Progenitor cell of endocrine pancreas (in vitro differentiated cells): ENCODE results near the gene NTS. TPM values are rescaled to one million over a fixed set of nuclear protein-coding genes. Genes with fewer than 3 reads are reported as not detected.
A peak's percentile ranks its signal among the peaks of the same experiment; 100 is the strongest.

ENCODE experiments used
- DNase-seq: peaks from one replicate; pipeline ENCODE4 v3.0.0; 2021; ENCODE audit warnings: low spot score; ENCODE audit not compliant: unreplicated experiment
- H3K27ac Mint-ChIP-seq: 2 replicates; pipeline ENCODE4 v1.8.0; 2021; ENCODE audit warnings: mild to moderate bottlenecking, moderate library complexity, mixed read lengths
- H3K27me3 Mint-ChIP-seq: 2 replicates; pipeline ENCODE4 v1.8.0; 2021; ENCODE audit warnings: mixed read lengths
- H3K36me3 Mint-ChIP-seq: 2 replicates; pipeline ENCODE4 v1.8.0; 2022; ENCODE audit warnings: mixed read lengths; ENCODE audit not compliant: insufficient read depth
- H3K4me1 Mint-ChIP-seq: 2 replicates; pipeline ENCODE4 v1.8.0; 2021; ENCODE audit warnings: low read depth, mixed read lengths
- H3K4me3 Mint-ChIP-seq: 2 replicates; pipeline ENCODE4 v1.8.0; 2021; ENCODE audit warnings: low read depth, mild to moderate bottlenecking, moderate library complexity, mixed read lengths
- H3K9me3 Mint-ChIP-seq: 2 replicates; pipeline ENCODE4 v1.8.0; 2021; ENCODE audit warnings: low read depth, mixed read lengths
- CTCF ChIP-seq: fragments of 200-600 bp; sonication (generic); IDR thresholded peaks from one replicate; pipeline ENCODE4 v1.5.0; 2021; ENCODE audit warnings: antibody characterized with exemption, mild to moderate bottlenecking; ENCODE audit not compliant: unreplicated experiment
- total RNA-seq: library from RNA; stranded (reverse); gene quantifications from 2 replicates; pipeline ENCODE4 v1.2.1, GENCODE V29; 2021

The NTS gene
- total RNA-seq, 1 donor from 2014 or later: 3.6 TPM

GRCh38 chr12:85923767-85924331 lies 49.8 kb downstream of the NTS start:
- Mint-ChIP-seq H3K27ac (no peak overlapping the region), H3K36me3 (no peaks in the 10 kb centered on the region), H3K27me3 (no peaks in the 10 kb centered on the region), H3K4me3 (no peak overlapping the region), H3K9me3 (peaks cover 5% of the 10 kb centered on the region), H3K4me1 (peaks cover 4% of the 10 kb centered on the region)
- no peak for DNase-seq
- peak; percentile 89 for TF ChIP-seq CTCF

GRCh38 chr12:85927166-85927565 lies 53.1 kb downstream of the NTS start:
- Mint-ChIP-seq H3K4me1 (peaks cover 4% of the 10 kb centered on the region), H3K9me3 (peaks cover 5% of the 10 kb centered on the region), H3K27me3 (no peaks in the 10 kb centered on the region), H3K27ac (no peak overlapping the region), H3K36me3 (no peaks in the 10 kb centered on the region), H3K4me3 (no peak overlapping the region)
- no peak for TF ChIP-seq CTCF
- DNase-seq: no peak

Other genes starting within 250 kb of the NTS start
- gene RASSF9, start 37.9 kb upstream of the NTS start, total RNA-seq: 3.3 and 4.0 TPM in 2 replicates